Breast epithelium (tissue), 4 donors: Measurements from ENCODE around the gene PIH1D1. TPM values are rescaled to one million over a fixed set of nuclear protein-coding genes. Genes with fewer than 3 reads are reported as not detected.

Experiments
- DNase-seq, 2 donors: peaks; one replicate each; pipeline ENCODE4 v3.0.0-alpha.2; 2019; ENCODE audit warnings: low spot score in 2 of 2
- H3K27ac ChIP-seq, 2 donors: fragments of 200-600 bp; sonication (generic) in 1 of 2; one replicate each; pipeline ENCODE4 v1.5.1; 2016 to 2019; ENCODE audit warnings: mild to moderate bottlenecking in 1 of 2
- H3K27me3 ChIP-seq, 2 donors: fragments of 200-600 bp; sonication (generic) in 1 of 2; one replicate each; pipeline versions ENCODE4 v1.5.1 to v1.6.0; 2017 to 2019; ENCODE audit warnings: control low read depth in 1 of 2, mild to moderate bottlenecking in 1 of 2
- H3K36me3 ChIP-seq: fragments of 200-600 bp; one replicate; pipeline ENCODE4 v1.5.1; 2019
- H3K4me1 ChIP-seq, 2 donors: fragments of 200-600 bp; sonication (generic); one replicate each; pipeline ENCODE4 v1.5.1; 2016 to 2019; ENCODE audit warnings: control low read depth in 1 of 2
- H3K4me3 ChIP-seq, 3 donors: fragments of 200-600 bp; sonication (generic); 1 replicate in 2 of 3; 2 replicates in 1 of 3; pipeline ENCODE4 v1.5.1; 2016 to 2019; ENCODE audit warnings: mild to moderate bottlenecking in 3 of 3, moderate library complexity in 2 of 3
- H3K9me3 ChIP-seq, 2 donors: fragments of 200-600 bp; sonication (generic) in 1 of 2; one replicate each; pipeline ENCODE4 v1.5.1; 2016 to 2019; ENCODE audit warnings: control low read depth in 1 of 2
- POLR2A ChIP-seq: fragments of 450-650 bp; IDR thresholded peaks from one replicate; pipeline ENCODE4 v1.6.1; 2016; ENCODE audit warnings: antibody characterized with exemption, mild to moderate bottlenecking, moderate library complexity
- POLR2AphosphoS5 ChIP-seq, 3 donors: sonication (generic); formaldehyde crosslinking; IDR thresholded peaks; one replicate each; pipeline ENCODE4 v1.6.1; 2017; ENCODE audit warnings: antibody characterized with exemption in 3 of 3
- intact Hi-C: fragments of 100-400 bp; cut with DNase I; formaldehyde crosslinking; loops from one replicate; pipeline ENCODE4 v1.15.1; 2023; ENCODE audit warnings: low total_unique reads
- total RNA-seq, 3 donors: library from RNA; depleted of rRNA; stranded (reverse); fragments of >200 nt; gene quantifications; one replicate each; pipeline ENCODE4 v1.1.0, GENCODE V29; 2016
- TF ChIP-seq, protein P1 (sequence below), 3 donors: fragments of 450-650 bp; IDR thresholded peaks; one replicate each; pipeline ENCODE4 v1.5.1; 2016 to 2017; ENCODE audit warnings: antibody characterized with exemption in 3 of 3, mild to moderate bottlenecking in 3 of 3, moderate library complexity in 3 of 3

Gene PIH1D1
- total RNA-seq, 3 donors from 2014 or later = 94.4 to 121 (median 106) TPM

DNA sequence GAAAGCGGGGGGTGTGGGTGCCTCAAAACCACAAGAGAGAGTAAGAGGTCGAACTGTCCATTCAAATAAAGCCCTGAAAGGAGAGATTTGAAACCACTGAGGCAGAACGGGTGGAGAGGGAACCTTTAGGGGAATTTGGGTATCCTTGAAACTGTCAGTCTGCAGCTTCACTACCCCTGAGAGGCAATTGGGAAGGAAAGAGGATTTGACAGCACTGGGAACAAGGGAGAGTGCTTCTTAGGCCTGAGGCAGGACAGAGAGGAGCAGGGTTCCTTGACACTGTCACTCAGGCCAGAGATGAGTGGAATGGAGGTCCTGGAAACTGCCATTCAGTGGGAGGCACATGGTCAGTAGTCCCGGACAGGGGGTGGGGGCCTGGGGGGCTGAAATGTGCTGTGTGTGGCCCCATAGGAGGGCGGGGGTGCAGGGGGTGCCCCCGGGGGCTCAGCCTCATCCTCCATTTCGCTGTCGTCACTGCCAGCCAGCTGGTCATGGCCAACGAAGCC lies 21.4 kb downstream of the PIH1D1 start:
- Histone ChIP-seq H3K4me1 (peaks cover 5 to 6% of the 10 kb centered on the region in 2 donors), H3K4me3 (no peak overlapping the region), H3K36me3 (no peaks in the 10 kb centered on the region), H3K27me3 (peaks cover 17 to 82% of the 10 kb centered on the region in 2 donors), H3K27ac (no peak overlapping the region), H3K9me3 (no peaks in the 10 kb centered on the region)
- intact Hi-C loops = loop anchor here (10.0 kb wide), 1 partner anchor 175 kb away; no protein-coding TSS in a partner anchor
- no peak for DNase-seq
- TF ChIP-seq POLR2AphosphoS5 (IDR thresholded peaks at IDR 0.05) (no peak), POLR2A (no peak)
- TF ChIP-seq, protein P1, sequence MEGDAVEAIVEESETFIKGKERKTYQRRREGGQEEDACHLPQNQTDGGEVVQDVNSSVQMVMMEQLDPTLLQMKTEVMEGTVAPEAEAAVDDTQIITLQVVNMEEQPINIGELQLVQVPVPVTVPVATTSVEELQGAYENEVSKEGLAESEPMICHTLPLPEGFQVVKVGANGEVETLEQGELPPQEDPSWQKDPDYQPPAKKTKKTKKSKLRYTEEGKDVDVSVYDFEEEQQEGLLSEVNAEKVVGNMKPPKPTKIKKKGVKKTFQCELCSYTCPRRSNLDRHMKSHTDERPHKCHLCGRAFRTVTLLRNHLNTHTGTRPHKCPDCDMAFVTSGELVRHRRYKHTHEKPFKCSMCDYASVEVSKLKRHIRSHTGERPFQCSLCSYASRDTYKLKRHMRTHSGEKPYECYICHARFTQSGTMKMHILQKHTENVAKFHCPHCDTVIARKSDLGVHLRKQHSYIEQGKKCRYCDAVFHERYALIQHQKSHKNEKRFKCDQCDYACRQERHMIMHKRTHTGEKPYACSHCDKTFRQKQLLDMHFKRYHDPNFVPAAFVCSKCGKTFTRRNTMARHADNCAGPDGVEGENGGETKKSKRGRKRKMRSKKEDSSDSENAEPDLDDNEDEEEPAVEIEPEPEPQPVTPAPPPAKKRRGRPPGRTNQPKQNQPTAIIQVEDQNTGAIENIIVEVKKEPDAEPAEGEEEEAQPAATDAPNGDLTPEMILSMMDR (IDR thresholded peaks at IDR 0.05) = no peak

DNA sequence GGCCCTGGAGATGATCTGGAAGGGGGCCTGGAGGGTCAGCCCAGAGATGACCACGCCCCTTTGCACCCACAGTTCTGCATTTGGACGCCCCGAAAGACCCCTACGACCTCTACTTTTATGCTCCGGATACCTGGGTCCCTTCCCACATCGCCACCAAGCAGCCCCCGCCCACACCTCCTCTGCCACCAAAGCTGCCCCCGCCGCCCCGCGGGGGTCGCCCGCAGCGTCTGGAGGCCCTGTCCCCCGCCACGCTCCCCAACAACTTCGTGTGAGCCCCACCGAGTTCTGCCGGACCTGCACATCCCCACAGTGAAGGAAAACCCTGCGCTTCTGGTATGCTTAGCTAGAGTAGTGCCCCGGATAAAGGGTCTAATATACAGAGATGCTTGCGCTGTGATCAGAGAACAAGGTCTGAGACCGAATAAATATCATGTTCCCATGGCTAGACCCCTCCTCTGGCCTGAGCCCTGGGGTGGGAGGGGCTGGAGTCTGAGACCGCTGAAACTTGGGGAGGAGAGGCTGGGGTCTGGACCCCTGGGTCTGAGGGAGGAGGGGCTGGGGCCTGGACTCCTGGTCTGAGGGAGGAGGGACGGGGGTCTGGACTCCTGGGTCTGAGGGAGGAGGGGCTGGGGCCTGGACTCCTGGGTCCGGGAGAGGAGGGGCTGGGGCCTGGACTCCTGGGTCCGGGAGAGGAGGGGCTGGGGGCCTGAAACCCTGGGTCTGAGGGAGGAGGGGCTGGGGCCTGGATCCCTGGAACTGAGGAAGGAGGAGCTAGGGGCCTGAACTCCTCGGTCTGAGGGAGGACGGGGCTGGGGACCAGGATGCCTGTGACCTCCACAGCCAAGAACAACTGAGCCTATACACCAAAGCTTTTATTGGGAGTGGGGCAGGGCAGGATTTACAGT lies 22.8 kb downstream of the PIH1D1 start:
- peaks cover 5 to 6% of the 10 kb centered on the region in 2 donors for H3K4me1 ChIP-seq
- H3K4me3 ChIP-seq = peak overlapping the region in 2 of 3 donors; percentile 34 to 63
- no peak overlapping the region for H3K27ac ChIP-seq
- H3K9me3 ChIP-seq = no peaks in the 10 kb centered on the region
- no peaks in the 10 kb centered on the region for H3K36me3 ChIP-seq
- intact Hi-C loops = no loop called here
- TF ChIP-seq, protein P1 (IDR thresholded peaks at IDR 0.05) = no peak
- TF ChIP-seq POLR2AphosphoS5 (IDR thresholded peaks at IDR 0.05) (no peak), POLR2A (no peak)
- H3K27me3 ChIP-seq = peaks cover 17 to 88% of the 10 kb centered on the region in 2 donors
- no peak for DNase-seq

- no peaks in the 10 kb centered on the region for H3K9me3 ChIP-seq
- H3K27me3 ChIP-seq = peaks cover 21 to 88% of the 10 kb centered on the region in 2 donors
- peak overlapping the region in 2 of 3 donors; percentile 34 to 63 for H3K4me3 ChIP-seq
- intact Hi-C loops = no loop called here
- no peaks in the 10 kb centered on the region for H3K36me3 ChIP-seq
- TF ChIP-seq, protein P1 (IDR thresholded peaks at IDR 0.05) = no peak
- no peak for TF ChIP-seq POLR2AphosphoS5 (IDR thresholded peaks at IDR 0.05)
- TF ChIP-seq POLR2A = no peak
- H3K4me1 ChIP-seq = peaks cover 5 to 9% of the 10 kb centered on the region in 2 donors
- DNase-seq = no peak
- H3K27ac ChIP-seq = no peak overlapping the region
Measured at GRCh38 chr19:49427855-49428546, 23.6 kb downstream of the PIH1D1 start.

GRCh38 chr19:49427339-49427738 lies 24.3 kb downstream of the PIH1D1 start:
- DNase-seq = no peak
- H3K4me1 ChIP-seq = peaks cover 5 to 14% of the 10 kb centered on the region in 2 donors
- TF ChIP-seq POLR2A = no peak
- no peak for TF ChIP-seq POLR2AphosphoS5 (IDR thresholded peaks at IDR 0.05)
- TF ChIP-seq, protein P1 (IDR thresholded peaks at IDR 0.05) = no peak

More at GRCh38 chr19:49427339-49427738, 24.3 kb downstream of the PIH1D1 start:
- intact Hi-C loops = no loop called here
- peaks cover 23 to 88% of the 10 kb centered on the region in 2 donors for H3K27me3 ChIP-seq
- H3K36me3 ChIP-seq = no peaks in the 10 kb centered on the region
- no peak overlapping the region for H3K4me3 ChIP-seq
- no peak overlapping the region for H3K27ac ChIP-seq
- no peaks in the 10 kb centered on the region for H3K9me3 ChIP-seq
